Retinal pigment epithelial cell (primary cell): ENCODE data around the gene COX5A.
A peak's percentile ranks its signal among the peaks of the same experiment; 100 is the strongest.
"Not testable (repeated sequence)": the region's sequence is repeated elsewhere in the genome, so short reads cannot be mapped to it uniquely, and the experiment has no call there.

ENCODE experiments used
- DNase-seq: peaks from one replicate; pipeline ENCODE4 v3.0.0-alpha.2; 2010; ENCODE audit warnings: low read depth
- H3K4me3 ChIP-seq: 2 replicates; pipeline ENCODE4 v1.5.1; 2011; ENCODE audit warnings: mild to moderate bottlenecking, low read length, control low read depth, moderate library complexity
- CTCF ChIP-seq: conservative IDR thresholded peaks from 2 replicates; pipeline ENCODE4 v1.5.1; 2011; ENCODE audit warnings: low read depth, low read length, control low read depth, inconsistent platforms

The COX5A gene

GRCh38 chr15:74902295-74903075 lies 35.4 kb downstream of the COX5A start:
- no peak for DNase-seq
- no peak for TF ChIP-seq CTCF
- H3K4me3 ChIP-seq, result no peak overlapping the region

- H3K4me3 ChIP-seq, result no peak overlapping the region
- peak; percentile 86 for TF ChIP-seq CTCF
- no peak for DNase-seq
Measured at GRCh38 chr15:74901612-74902063, 36.2 kb downstream of the COX5A start.

- DNase-seq, result no peak
- H3K4me3 ChIP-seq, result no peak overlapping the region
- no peak for TF ChIP-seq CTCF
Measured at GRCh38 chr15:74897300-74897701, 40.6 kb downstream of the COX5A start.

- TF ChIP-seq CTCF, result no peak
- DNase-seq, result no peak
- H3K4me3 ChIP-seq, result no peak overlapping the region
Measured at GRCh38 chr15:74896316-74896715, 41.6 kb downstream of the COX5A start.

GRCh38 chr15:74895830-74896229 lies 42.0 kb downstream of the COX5A start:
- DNase-seq, result no peak
- TF ChIP-seq CTCF, result no peak
- no peak overlapping the region for H3K4me3 ChIP-seq

- H3K4me3 ChIP-seq, DNase-seq: not testable (repeated sequence)
Measured at GRCh38 chr15:74894383-74894782, 43.5 kb downstream of the COX5A start.

- no peak for DNase-seq
Measured at GRCh38 chr15:74893627-74894026, 44.2 kb downstream of the COX5A start.

More at GRCh38 chr15:74893627-74894026, 44.2 kb downstream of the COX5A start:
- no peak overlapping the region for H3K4me3 ChIP-seq
- TF ChIP-seq CTCF, result no peak
